NCI-H446 treated with DMSO at 0.1 percent for 48 hours (cell line): Measurements from ENCODE around the gene WDR41.

Source experiments
- DNase-seq: peaks from one replicate; lab custom pipeline; 2025; lab: John Stamatoyannopoulos, UW

Gene WDR41

GRCh38 chr5:77444356-77444755 lies 47.8 kb downstream of the WDR41 start:
- no peak for DNase-seq

DNA sequence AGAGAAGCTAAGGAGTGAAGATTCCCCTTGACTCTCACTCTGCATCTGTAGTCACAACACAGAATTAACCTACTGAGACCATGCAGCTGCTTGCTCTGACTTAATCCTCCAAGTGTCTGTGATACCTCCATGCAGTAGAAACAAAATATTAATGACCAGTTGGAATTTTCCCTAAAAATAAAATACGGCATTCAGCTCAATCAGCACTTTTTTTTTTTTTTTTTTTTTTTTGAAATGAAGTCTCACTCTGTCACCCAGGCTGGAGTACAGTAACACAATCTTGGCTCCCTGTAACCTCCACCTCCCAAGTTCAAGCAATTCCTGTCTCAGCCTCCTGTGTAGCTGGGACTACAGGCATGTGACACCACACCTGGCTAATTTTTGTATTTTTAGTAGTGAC lies 48.4 kb downstream of the WDR41 start:
- DNase-seq: no peak

- DNase-seq: no peak
Measured at GRCh38 chr5:77438071-77438470, 54.0 kb downstream of the WDR41 start.

DNA sequence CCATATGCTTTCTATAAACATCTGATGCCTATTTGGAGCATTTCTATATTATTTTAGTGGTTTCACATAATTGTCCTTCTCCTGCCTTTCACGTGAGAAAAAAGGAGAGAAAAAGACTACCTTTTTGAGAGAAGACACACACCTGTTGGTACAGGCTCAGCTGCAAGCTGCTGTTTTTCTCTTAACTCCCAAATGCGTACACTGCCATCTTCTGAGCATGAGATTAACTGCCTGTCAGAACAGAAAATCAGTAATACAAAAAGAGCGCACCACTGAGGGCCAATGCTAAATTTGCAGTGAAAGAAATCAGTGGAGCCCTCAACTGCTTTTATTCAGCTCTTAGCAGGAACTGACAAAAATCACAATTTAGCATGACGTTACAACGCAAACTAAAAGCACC lies 54.9 kb downstream of the WDR41 start:
- DNase-seq: no peak

- no peak for DNase-seq
Measured at GRCh38 chr5:77431719-77432118, 60.4 kb downstream of the WDR41 start.

GRCh38 chr5:77431286-77431685 lies 60.8 kb downstream of the WDR41 start:
- no peak for DNase-seq

DNA sequence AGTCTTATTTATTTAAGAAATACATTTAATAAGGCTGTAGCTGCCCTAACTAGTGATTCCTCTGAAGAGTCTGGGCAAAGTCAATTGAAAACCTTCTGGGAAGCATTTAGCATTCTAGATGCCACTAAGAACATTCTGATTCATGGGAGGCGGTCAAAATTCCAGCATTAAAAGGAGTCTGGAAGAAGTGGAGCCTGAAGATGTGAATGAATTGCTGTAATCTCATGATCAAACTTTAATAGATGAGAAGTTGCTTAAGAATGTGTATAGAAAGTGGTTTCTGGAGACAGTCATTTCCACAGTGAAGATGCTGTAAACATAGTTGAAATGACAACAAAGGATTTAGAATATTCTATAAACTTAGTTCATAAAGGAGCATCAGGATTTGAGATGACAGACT lies 61.4 kb downstream of the WDR41 start:
- no peak for DNase-seq

- no peak for DNase-seq
Measured at GRCh38 chr5:77428526-77428925, 63.6 kb downstream of the WDR41 start.

DNA sequence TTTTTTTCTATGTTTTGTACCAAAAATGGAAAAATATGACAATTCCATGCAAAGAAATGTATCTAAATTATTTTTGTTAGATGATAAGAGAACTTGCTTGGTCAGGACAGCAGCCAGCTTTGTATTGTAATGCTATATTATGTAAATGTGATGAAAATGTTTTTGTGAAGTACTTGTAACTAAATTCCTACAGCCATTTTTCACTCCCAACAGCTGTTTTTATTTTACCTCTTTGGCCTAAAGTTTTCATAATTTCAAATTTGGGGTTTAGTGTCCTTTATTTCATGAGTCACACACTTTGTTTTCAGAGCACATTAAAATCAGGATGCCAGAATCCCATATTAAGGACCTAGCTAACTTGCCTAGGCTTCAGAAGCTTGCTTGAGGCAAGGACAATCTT lies 64.1 kb downstream of the WDR41 start:
- no peak for DNase-seq

- DNase-seq: no peak
Measured at GRCh38 chr5:77426670-77427069, 65.4 kb downstream of the WDR41 start.

DNA sequence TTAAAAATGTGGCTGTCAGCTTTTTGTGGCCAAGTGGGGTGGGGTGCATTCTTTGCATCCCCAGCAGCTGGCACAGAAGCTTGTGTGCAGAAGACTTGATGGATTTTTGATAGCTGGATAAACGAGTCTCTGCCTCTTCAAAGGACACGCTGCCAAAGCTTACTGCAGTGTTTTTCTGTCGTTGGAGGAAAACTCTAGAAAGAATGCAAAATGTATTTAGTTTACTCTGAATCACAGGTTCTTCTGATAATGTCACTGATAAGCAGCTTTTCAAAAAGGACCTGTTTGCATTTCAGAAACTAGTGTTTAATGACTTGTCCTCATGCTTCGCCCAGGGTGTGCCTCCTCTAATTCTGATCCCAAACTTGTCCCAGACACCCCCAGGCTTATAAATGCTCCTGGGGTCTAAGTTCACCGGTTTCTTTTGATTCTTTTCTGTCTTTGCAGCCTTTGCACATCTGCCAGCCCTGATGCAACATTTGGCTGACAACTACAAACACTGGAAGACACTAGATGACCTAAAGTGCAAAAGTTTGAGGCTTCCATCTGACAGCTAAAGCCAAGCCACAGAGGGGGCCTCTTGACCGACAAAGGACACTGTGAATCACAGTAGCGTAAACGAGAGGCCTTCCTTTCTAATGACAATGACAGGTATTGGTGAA lies 66.0 kb downstream of the WDR41 start:
- DNase-seq: no peak

DNA sequence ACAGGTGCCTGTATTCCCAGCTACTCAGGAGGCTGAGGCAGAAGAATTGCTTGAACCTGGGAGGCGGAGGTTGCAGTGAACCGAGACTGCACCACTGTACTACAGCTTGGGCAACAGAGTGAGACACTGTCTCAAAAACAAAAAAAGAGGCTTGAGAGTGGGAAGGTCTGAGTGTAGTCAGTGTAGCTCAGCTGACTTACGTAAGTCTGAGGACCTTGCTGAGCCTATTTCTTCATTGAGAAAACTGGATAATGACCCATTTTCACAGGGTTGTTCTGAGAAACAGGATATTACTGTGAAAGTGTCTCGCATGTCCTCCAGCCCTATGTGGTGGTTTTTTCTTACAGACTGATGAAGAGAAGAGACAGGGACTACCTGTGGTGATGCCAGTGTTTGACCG lies 66.7 kb downstream of the WDR41 start:
- DNase-seq: no peak

- DNase-seq: no peak
Measured at GRCh38 chr5:77424921-77425320, 67.2 kb downstream of the WDR41 start.

GRCh38 chr5:77423022-77423750 lies 68.9 kb downstream of the WDR41 start:
- DNase-seq: no peak

DNA sequence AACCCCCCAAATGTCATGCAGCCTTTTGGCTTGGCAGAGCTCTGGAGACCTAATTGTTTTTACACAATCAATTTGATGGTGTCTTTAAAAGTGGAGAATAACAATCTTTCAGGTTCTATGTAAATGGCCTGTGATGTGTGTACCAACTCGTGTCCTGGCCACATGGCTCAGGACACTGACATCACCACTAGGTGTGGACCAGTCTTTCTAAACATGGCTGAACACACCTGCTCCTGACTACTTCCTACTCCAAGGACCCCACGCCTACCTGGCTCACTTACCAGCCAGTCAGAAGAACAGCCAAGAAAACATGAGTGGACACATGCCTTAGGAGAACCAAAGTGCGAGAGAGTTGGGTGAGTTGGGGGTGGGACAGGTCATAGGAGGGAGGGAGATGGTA lies 71.2 kb downstream of the WDR41 start:
- DNase-seq: no peak

DNA sequence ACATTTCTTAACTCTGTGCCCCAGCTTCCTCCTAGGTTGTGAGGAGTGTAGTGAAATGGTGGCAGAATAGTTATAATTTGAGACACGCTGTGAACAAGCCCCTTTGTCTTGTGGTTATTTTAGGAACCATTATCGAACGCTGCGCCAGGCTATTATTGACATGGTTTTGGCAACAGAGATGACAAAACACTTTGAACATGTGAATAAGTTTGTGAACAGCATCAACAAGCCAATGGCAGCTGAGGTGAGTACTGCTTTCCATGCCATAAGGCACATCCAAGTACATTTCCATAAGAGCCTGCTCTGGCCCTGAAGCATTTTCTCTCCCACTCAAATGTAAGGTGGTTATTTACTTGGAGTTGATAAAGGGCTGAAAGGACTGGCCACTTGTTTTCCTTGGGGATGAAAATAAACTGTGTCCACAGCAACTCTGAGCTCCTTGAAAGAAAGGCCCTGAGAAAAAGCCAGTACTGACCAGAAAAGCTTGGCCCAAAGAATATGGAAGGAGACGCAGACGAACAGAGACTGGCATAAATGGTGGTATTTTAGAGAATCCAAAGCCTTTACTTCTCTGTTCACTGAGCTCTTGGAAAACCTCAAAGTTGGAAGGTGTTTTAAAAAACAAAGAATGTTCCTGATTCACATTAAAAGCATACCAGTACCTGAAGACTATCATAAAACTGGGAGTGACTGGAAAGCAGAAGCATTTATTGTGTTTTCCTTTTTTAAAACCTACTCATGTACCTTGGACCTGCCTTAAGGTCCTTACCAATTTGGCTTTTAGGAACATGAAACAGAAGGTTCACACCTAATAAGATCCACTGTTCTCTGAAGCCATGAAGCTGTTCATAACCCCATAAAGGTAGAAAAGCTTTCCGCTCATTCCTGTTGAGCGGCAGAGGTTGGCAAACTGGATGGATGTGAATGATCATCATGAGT lies 72.2 kb downstream of the WDR41 start:
- DNase-seq: no peak

DNA sequence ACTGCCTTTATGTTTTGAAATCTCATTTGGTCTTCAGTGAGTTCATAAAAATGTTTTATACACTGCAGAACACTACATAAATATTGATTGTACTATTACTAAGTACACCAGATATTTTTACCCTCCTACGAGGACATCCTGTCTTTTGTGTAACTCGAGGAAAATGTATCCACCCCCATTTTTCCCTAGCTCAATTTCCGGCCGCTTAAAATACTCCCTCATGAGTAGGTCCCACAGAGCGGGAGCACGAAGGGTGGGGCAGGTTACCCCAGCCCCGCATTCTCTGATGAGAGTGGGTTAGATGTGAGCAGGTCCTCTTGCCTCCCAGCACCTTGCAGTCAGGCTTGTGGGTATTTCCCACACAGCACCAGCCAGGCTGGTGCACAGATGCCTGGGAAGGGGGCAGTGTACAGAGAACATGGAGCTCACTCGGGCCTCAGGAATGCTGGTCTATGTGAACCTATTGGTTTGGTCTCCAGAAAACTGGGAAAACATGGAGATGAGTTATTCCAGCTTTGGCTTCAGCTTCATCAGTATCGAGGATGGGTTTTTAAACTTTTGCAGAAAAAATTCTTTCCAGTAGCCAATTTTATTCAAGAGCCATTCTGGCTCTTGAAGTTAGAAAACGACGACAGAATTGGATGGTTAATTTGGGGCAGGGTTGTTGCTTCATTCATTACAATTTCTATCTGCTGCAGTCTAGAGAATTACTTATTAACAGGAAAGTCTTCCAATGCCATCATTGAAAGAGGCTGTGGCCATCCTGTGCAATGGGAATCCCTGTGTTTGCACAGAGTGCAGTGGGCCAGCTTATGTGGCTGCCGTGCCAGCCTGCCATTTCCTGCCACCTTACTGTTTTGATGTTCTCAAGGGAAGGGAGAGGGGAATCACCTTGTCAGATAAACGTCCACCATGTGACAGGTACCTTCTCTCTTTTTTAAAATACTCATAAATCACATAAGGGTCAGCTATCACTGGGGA lies 73.2 kb downstream of the WDR41 start:
- DNase-seq: no peak

DNA sequence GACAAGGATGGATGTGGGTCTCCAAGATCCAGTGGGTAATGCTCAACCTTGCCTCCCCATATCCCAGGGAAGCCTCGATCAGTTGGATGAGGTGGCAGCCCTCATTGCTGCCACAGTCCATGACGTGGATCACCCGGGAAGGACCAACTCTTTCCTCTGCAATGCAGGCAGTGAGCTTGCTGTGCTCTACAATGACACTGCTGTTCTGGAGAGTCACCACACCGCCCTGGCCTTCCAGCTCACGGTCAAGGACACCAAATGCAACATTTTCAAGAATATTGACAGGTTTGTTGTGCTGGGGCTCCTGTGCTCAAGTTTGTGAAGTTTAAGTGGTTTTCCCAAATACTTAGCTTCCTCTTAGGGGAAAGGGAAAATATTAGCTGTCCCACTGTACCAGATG lies 74.0 kb downstream of the WDR41 start:
- DNase-seq: no peak

GRCh38 chr5:77413049-77413448 lies 79.1 kb downstream of the WDR41 start:
- no peak for DNase-seq

- DNase-seq: peak; percentile 18
Measured at GRCh38 chr5:77409870-77410621, 82.1 kb downstream of the WDR41 start.

DNA sequence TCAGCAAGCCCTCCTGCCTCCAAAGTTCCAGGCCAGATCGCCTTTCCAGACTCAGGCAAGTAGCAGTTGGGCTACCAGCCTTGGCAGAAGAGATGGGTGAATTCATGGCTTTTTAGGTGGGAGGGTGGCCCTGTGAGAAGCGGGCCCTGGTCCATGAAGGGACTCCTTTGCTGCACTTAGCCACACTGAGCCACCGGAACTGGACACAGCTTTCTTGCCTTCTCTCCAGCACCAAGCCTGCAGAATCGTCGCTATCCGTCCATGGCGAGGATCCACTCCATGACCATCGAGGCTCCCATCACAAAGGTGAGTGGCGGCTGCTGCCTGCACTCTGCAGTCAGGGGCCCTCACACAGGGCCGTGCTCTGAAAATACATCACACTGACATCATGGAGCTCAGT lies 85.0 kb downstream of the WDR41 start:
- DNase-seq: no peak
